HUES64 (cell line): Measurements from ENCODE around the gene PREPL.

Experiments used
- H3K27ac ChIP-seq: 2 replicates; pipeline ENCODE4 v1.7.0; 2013; ENCODE audit warnings: low read depth, low read length, inconsistent platforms
- H3K27me3 ChIP-seq: 2 replicates; pipeline ENCODE4 v1.6.1; 2013; ENCODE audit warnings: mild to moderate bottlenecking, low read length; ENCODE audit not compliant: insufficient read depth
- H3K36me3 ChIP-seq: 2 replicates; pipeline ENCODE4 v1.6.1; 2013; ENCODE audit warnings: mild to moderate bottlenecking, low read length; ENCODE audit not compliant: insufficient read depth
- H3K4me1 ChIP-seq: 2 replicates; pipeline ENCODE4 v1.6.1; 2013; ENCODE audit warnings: mild to moderate bottlenecking, low read length, moderate library complexity; ENCODE audit not compliant: insufficient read depth
- H3K4me3 ChIP-seq: 2 replicates; pipeline ENCODE4 v1.5.1; 2013; ENCODE audit warnings: mild to moderate bottlenecking, low read length, moderate library complexity
- H3K9ac ChIP-seq: 2 replicates; pipeline ENCODE4 v1.6.1; 2013; ENCODE audit warnings: mild to moderate bottlenecking, low read depth, low read length
- H3K9me3 ChIP-seq: 2 replicates; pipeline ENCODE4 v1.6.1; 2013; ENCODE audit warnings: low read depth, low read length; ENCODE audit not compliant: insufficient read depth
- WGBS: fragments of 150-250, 120-280 bp; methylation state at CpG from one replicate; pipeline ENCODE4 v1.1.7; 2013; ENCODE audit warnings: missing lambda C conversion rate; 5-methylcytosine and 5-hydroxymethylcytosine counted together

Gene PREPL

GRCh38 chr2:44348400-44348799 is 12.9 kb downstream of the PREPL start:
- H3K4me1 ChIP-seq = peaks cover 14% of the 10 kb centered on the region; the same call in 1 of the 2 replicates

GRCh38 chr2:44347526-44347925 is 13.8 kb downstream of the PREPL start:
- no peak overlapping the region for H3K27ac ChIP-seq
- H3K9ac ChIP-seq = no peak overlapping the region
- H3K4me1 ChIP-seq = peaks cover 14% of the 10 kb centered on the region; the same call in 1 of the 2 replicates
- H3K4me3 ChIP-seq = no peak overlapping the region
- H3K36me3 ChIP-seq = peaks cover 28% of the 10 kb centered on the region
- no peaks in the 10 kb centered on the region for H3K9me3 ChIP-seq
- no CpG with 5 or more reads among the region's 2 CpGs for WGBS
- no peaks in the 10 kb centered on the region for H3K27me3 ChIP-seq

More at GRCh38 chr2:44348400-44348799, 12.9 kb downstream of the PREPL start:
- Histone ChIP-seq H3K9me3 (no peaks in the 10 kb centered on the region), H3K27me3 (no peaks in the 10 kb centered on the region), H3K9ac (no peak overlapping the region), H3K36me3 (peaks cover 19% of the 10 kb centered on the region), H3K27ac (no peak overlapping the region), H3K4me3 (no peak overlapping the region)
- 87% methylated on average over 2 of the region's 2 CpGs for WGBS

- 95% methylated on average over 1 of the region's 1 CpG for WGBS
- H3K9me3 ChIP-seq = no peaks in the 10 kb centered on the region
- H3K4me3 ChIP-seq = no peak overlapping the region
- no peak overlapping the region for H3K9ac ChIP-seq
- no peak overlapping the region for H3K27ac ChIP-seq
- H3K4me1 ChIP-seq = no peaks in the 10 kb centered on the region
- H3K27me3 ChIP-seq = no peaks in the 10 kb centered on the region
- peaks cover 72% of the 10 kb centered on the region for H3K36me3 ChIP-seq
Measured at GRCh38 chr2:44342854-44343253, 18.4 kb downstream of the PREPL start.

GRCh38 chr2:44335806-44336538 is 25.3 kb downstream of the PREPL start:
- H3K9me3 ChIP-seq = no peaks in the 10 kb centered on the region
- H3K27ac ChIP-seq = no peak overlapping the region
- H3K9ac ChIP-seq = no peak overlapping the region
- no peaks in the 10 kb centered on the region for H3K4me1 ChIP-seq
- no peak overlapping the region for H3K4me3 ChIP-seq
- WGBS = 90% methylated on average over 1 of the region's 2 CpGs
- H3K36me3 ChIP-seq = peaks cover 64% of the 10 kb centered on the region
- H3K27me3 ChIP-seq = no peaks in the 10 kb centered on the region

- Histone ChIP-seq H3K27ac (no peak overlapping the region), H3K9me3 (no peaks in the 10 kb centered on the region), H3K36me3 (peaks cover 61% of the 10 kb centered on the region), H3K4me1 (peaks cover 3% of the 10 kb centered on the region; the same call in 1 of the 2 replicates), H3K4me3 (no peak overlapping the region), H3K9ac (no peak overlapping the region), H3K27me3 (no peaks in the 10 kb centered on the region)
- WGBS = 98% methylated on average over 1 of the region's 1 CpG
Measured at GRCh38 chr2:44333994-44334393, 27.3 kb downstream of the PREPL start.

- peaks cover 3% of the 10 kb centered on the region; the same call in 1 of the 2 replicates for H3K4me1 ChIP-seq
- peaks cover 50% of the 10 kb centered on the region for H3K36me3 ChIP-seq
- WGBS = 91% methylated on average over 1 of the region's 1 CpG
- H3K9ac ChIP-seq = no peak overlapping the region
- H3K27me3 ChIP-seq = no peaks in the 10 kb centered on the region
- H3K4me3 ChIP-seq = no peak overlapping the region
- no peaks in the 10 kb centered on the region for H3K9me3 ChIP-seq
- no peak overlapping the region for H3K27ac ChIP-seq
Measured at GRCh38 chr2:44330801-44331200, 30.5 kb downstream of the PREPL start.

- H3K4me1 ChIP-seq = peaks cover 3% of the 10 kb centered on the region; the same call in 1 of the 2 replicates
- H3K9me3 ChIP-seq = no peaks in the 10 kb centered on the region
- H3K36me3 ChIP-seq = peaks cover 61% of the 10 kb centered on the region
- H3K27ac ChIP-seq = no peak overlapping the region
- H3K27me3 ChIP-seq = no peaks in the 10 kb centered on the region
- no peak overlapping the region for H3K9ac ChIP-seq
- 89% methylated on average over 1 of the region's 2 CpGs for WGBS
- no peak overlapping the region for H3K4me3 ChIP-seq
Measured at GRCh38 chr2:44329343-44329742, 32.0 kb downstream of the PREPL start.

- H3K9me3 ChIP-seq = no peaks in the 10 kb centered on the region
- WGBS = 94% methylated on average over 2 of the region's 2 CpGs
- H3K9ac ChIP-seq = no peak overlapping the region
- H3K4me1 ChIP-seq = peaks cover 3% of the 10 kb centered on the region; the same call in 1 of the 2 replicates
- no peaks in the 10 kb centered on the region for H3K27me3 ChIP-seq
- no peak overlapping the region for H3K4me3 ChIP-seq
- H3K27ac ChIP-seq = no peak overlapping the region
- peaks cover 67% of the 10 kb centered on the region for H3K36me3 ChIP-seq
Measured at GRCh38 chr2:44328750-44329149, 32.5 kb downstream of the PREPL start.

GRCh38 chr2:44326548-44327264 is 34.6 kb downstream of the PREPL start:
- Histone ChIP-seq H3K4me1 (peaks cover 3% of the 10 kb centered on the region; the same call in 1 of the 2 replicates), H3K27me3 (no peaks in the 10 kb centered on the region), H3K9me3 (no peaks in the 10 kb centered on the region), H3K4me3 (no peak overlapping the region), H3K9ac (no peak overlapping the region), H3K36me3 (peaks cover 77% of the 10 kb centered on the region), H3K27ac (no peak overlapping the region)
- 87% methylated on average over 13 of the region's 13 CpGs for WGBS

- no peak overlapping the region for H3K9ac ChIP-seq
- no peaks in the 10 kb centered on the region for H3K9me3 ChIP-seq
- H3K4me3 ChIP-seq = no peak overlapping the region
- no peak overlapping the region for H3K27ac ChIP-seq
- no peaks in the 10 kb centered on the region for H3K27me3 ChIP-seq
- H3K36me3 ChIP-seq = peaks cover 80% of the 10 kb centered on the region
- peaks cover 3% of the 10 kb centered on the region; the same call in 1 of the 2 replicates for H3K4me1 ChIP-seq
- WGBS = 93% methylated on average over 3 of the region's 4 CpGs
Measured at GRCh38 chr2:44325897-44326296, 35.4 kb downstream of the PREPL start.

GRCh38 chr2:44324971-44325426 is 36.3 kb downstream of the PREPL start:
- Histone ChIP-seq H3K9ac (no peak overlapping the region), H3K4me3 (no peak overlapping the region), H3K4me1 (no peaks in the 10 kb centered on the region; the same call in 1 of the 2 replicates), H3K36me3 (peaks cover 81% of the 10 kb centered on the region), H3K27me3 (no peaks in the 10 kb centered on the region), H3K9me3 (no peaks in the 10 kb centered on the region), H3K27ac (no peak overlapping the region)
- 100% methylated on average over 1 of the region's 1 CpG for WGBS
